ENCODE measurements around the gene RNF213.

GRCh38 chr17:80441133-80441578 is 180.5 kb downstream of the RNF213 start:
- TF ChIP-seq CTCF (IDR thresholded peaks at IDR 0.05 in 8 of 11, conservative IDR thresholded peaks at IDR 0.05 in 3 of 11) = no peak
- no peak for TF ChIP-seq POLR2A (IDR thresholded peaks at IDR 0.05)
- peak in 1 of 3 donors; percentile 14 for TF ChIP-seq POLR2AphosphoS5 (IDR thresholded peaks at IDR 0.05)
